Mesendoderm (in vitro differentiated cells): ENCODE results near the gene SAMD1.

Source experiments
- DNase-seq: peaks from one replicate; pipeline ENCODE4 v3.0.0; 2013
- H2AK5ac ChIP-seq: 2 replicates; pipeline ENCODE4 v1.6.1; 2013; ENCODE audit warnings: low read length, inconsistent platforms
- H2BK120ac ChIP-seq: 2 replicates; pipeline ENCODE4 v1.6.1; 2013; ENCODE audit warnings: low read depth, mild to moderate bottlenecking, low read length, moderate library complexity, mixed read lengths
- H2BK15ac ChIP-seq: replicated peaks from 2 replicates; pipeline ENCODE4 v1.6.1; 2013; ENCODE audit warnings: low read depth, mild to moderate bottlenecking, moderate library complexity
- H2BK5ac ChIP-seq: 2 replicates; pipeline ENCODE4 v1.6.1; 2013; ENCODE audit warnings: low read length, inconsistent platforms
- H3K18ac ChIP-seq: 2 replicates; pipeline ENCODE4 v1.6.1; 2013; ENCODE audit warnings: mild to moderate bottlenecking, low read length, mixed read lengths
- H3K23ac ChIP-seq: one replicate; pipeline ENCODE4 v1.6.1; 2013; ENCODE audit warnings: low read length
- H3K27ac ChIP-seq: 2 replicates; pipeline ENCODE4 v1.5.1; 2013; ENCODE audit warnings: low read depth, mild to moderate bottlenecking, inconsistent platforms, low read length, moderate library complexity
- H3K27me3 ChIP-seq: 2 replicates; pipeline ENCODE4 v1.6.1; 2013; ENCODE audit warnings: low read length, control low read depth, mild to moderate bottlenecking, inconsistent platforms; ENCODE audit not compliant: insufficient read depth, poor library complexity
- H3K36me3 ChIP-seq: 2 replicates; pipeline ENCODE4 v1.6.1; 2013; ENCODE audit warnings: low read length, inconsistent platforms; ENCODE audit not compliant: control insufficient read depth, insufficient read depth
- H3K4ac ChIP-seq: one replicate; pipeline ENCODE4 v1.6.1; 2013; ENCODE audit warnings: low read depth, mild to moderate bottlenecking, low read length, moderate library complexity
- H3K4me1 ChIP-seq: 2 replicates; pipeline ENCODE4 v1.6.1; 2013; ENCODE audit warnings: low read depth, low read length, inconsistent platforms; ENCODE audit not compliant: control insufficient read depth
- H3K4me2 ChIP-seq: 2 replicates; pipeline ENCODE4 v1.6.1; 2013; ENCODE audit warnings: low read length
- H3K4me3 ChIP-seq: 2 replicates; pipeline ENCODE4 v1.5.1; 2013; ENCODE audit warnings: mild to moderate bottlenecking, low read length
- H3K56ac ChIP-seq: one replicate; pipeline ENCODE4 v1.6.1; 2013; ENCODE audit warnings: low read length
- H3K79me1 ChIP-seq: 2 replicates; pipeline ENCODE4 v1.6.1; 2013; ENCODE audit warnings: low read length, inconsistent platforms
- H3K79me2 ChIP-seq: 2 replicates; pipeline ENCODE4 v1.6.1; 2013; ENCODE audit warnings: mild to moderate bottlenecking, low read length; ENCODE audit not compliant: control insufficient read depth, insufficient read depth
- H3K9ac ChIP-seq: 2 replicates; pipeline ENCODE4 v1.6.1; 2013; ENCODE audit warnings: low read length, inconsistent platforms
- H4K5ac ChIP-seq: one replicate; pipeline ENCODE4 v1.6.1; 2013; ENCODE audit warnings: low read length
- H4K8ac ChIP-seq: one replicate; pipeline ENCODE4 v1.6.1; 2013; ENCODE audit warnings: low read depth, mild to moderate bottlenecking, control low read depth, low read length, moderate library complexity
- WGBS: extraction: QIAGEN DNeasy Blood & Tissue Kit; methylation state at CpG from one replicate; pipeline ENCODE4 v1.1.7; 2013; ENCODE audit warnings: low lambda C conversion rate, missing lambda C conversion rate; ENCODE audit not compliant: insufficient coverage; ENCODE audit errors: extremely low coverage; 5-methylcytosine and 5-hydroxymethylcytosine counted together

SAMD1 gene

DNA sequence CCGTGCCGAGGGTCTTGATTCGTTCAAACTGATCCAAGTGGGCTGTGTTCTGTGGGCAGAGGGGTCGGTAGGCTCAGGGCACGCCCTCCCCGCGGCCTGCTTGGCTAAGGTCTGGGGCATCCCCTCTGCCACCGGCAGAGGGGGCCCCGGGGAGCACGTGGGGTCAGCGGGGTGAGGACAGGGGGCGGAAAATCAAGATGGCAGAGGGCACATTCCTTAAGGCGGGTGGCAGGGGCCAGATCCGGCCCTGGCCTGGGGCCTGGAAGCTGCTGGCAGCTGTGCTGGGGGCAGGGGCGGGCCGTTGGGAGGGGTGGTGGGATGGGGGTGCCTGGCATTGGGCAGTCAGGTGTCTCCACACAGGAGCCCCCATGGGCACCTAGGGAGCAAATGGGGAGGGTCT, 16.3 kb upstream of the SAMD1 start:
- no peak overlapping the region for H3K27ac ChIP-seq

DNA sequence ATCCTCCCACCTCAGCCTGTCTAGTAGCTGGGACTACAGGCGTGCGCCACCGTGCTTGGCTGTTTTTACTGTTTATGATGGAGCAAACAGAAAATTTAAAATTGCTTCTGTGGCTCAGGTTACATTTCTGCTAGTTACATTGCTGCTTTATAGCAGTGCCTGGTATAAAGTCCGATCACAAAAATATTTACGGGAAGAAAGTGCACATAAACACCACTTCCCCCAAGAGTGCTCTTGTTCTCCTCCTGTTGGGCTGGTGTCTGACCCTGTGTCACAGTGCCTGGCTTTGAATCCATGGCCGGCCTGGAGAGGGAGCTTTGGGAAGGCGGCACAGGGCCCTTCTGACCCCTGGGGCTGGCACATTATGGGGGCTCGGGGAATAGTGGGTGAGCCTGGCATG, 15.1 kb upstream of the SAMD1 start:
- Histone ChIP-seq H3K79me2 (no peaks in the 10 kb centered on the region), H4K8ac (no peak overlapping the region), H3K27me3 (no peaks in the 10 kb centered on the region)

More for the DNA sequence above, 16.3 kb upstream of the SAMD1 start:
- Histone ChIP-seq H3K56ac (no peak overlapping the region), H3K9ac (no peak overlapping the region), H2BK5ac (no peak overlapping the region), H2BK15ac (no peak overlapping the region), H3K4me2 (no peak overlapping the region), H2BK120ac (no peak overlapping the region), H3K4me1 (peaks cover under 1% of the 10 kb centered on the region), H3K27me3 (no peaks in the 10 kb centered on the region), H4K5ac (no peak overlapping the region), H3K36me3 (no peaks in the 10 kb centered on the region), H3K4ac (no peak overlapping the region), H2AK5ac (no peak overlapping the region), H3K23ac (no peak overlapping the region), H4K8ac (no peak overlapping the region), H3K4me3 (no peak overlapping the region), H3K79me1 (no peaks in the 10 kb centered on the region), H3K79me2 (no peaks in the 10 kb centered on the region), H3K18ac (no peak overlapping the region)
- no peak for DNase-seq
- no CpG with 5 or more reads among the region's 16 CpGs for WGBS

DNA sequence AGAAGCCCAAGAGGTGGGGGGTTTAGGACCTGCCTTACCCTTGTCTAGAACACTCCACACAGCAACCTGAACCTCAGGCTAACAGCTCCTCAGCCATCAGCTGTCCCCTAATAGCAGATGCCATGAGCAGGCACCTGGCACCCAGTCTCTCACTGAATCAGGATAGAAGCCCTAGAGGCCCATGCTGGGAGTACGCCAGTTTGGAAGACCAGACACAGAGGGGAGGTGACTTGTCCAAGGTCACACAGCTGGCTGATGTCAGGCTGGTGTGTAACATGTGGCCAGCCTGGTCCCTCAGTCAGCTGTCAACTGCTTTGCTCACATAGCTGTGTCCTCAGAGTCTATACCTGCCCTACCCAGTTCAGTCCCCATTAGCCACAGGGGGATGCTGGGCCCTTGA, 12.8 kb upstream of the SAMD1 start:
- no peak overlapping the region for H4K8ac ChIP-seq
- no peak overlapping the region for H2BK5ac ChIP-seq
- no peak overlapping the region for H3K27ac ChIP-seq
- H3K36me3 ChIP-seq: no peaks in the 10 kb centered on the region
- H3K4me1 ChIP-seq: no peaks in the 10 kb centered on the region
- no peak overlapping the region for H3K18ac ChIP-seq
- H3K56ac ChIP-seq: no peak overlapping the region
- no peak overlapping the region for H3K4me3 ChIP-seq
- H2BK120ac ChIP-seq: no peak overlapping the region
- no peak overlapping the region for H3K9ac ChIP-seq
- no peak overlapping the region for H4K5ac ChIP-seq
- no CpG with 5 or more reads among the region's 1 CpG for WGBS
- DNase-seq: no peak
- no peaks in the 10 kb centered on the region for H3K27me3 ChIP-seq
- H3K4ac ChIP-seq: no peak overlapping the region
- no peak overlapping the region for H3K23ac ChIP-seq
- H3K79me2 ChIP-seq: no peaks in the 10 kb centered on the region
- no peaks in the 10 kb centered on the region for H3K79me1 ChIP-seq
- H2AK5ac ChIP-seq: no peak overlapping the region
- no peak overlapping the region for H2BK15ac ChIP-seq
- H3K4me2 ChIP-seq: no peak overlapping the region

More for the DNA sequence above, 15.1 kb upstream of the SAMD1 start:
- no peak for DNase-seq
- Histone ChIP-seq H3K4me1 (no peaks in the 10 kb centered on the region), H3K36me3 (no peaks in the 10 kb centered on the region), H3K27ac (no peak overlapping the region), H3K4me2 (no peak overlapping the region), H3K56ac (no peak overlapping the region), H2BK15ac (no peak overlapping the region), H2BK120ac (no peak overlapping the region), H2BK5ac (no peak overlapping the region), H3K18ac (no peak overlapping the region), H3K4me3 (no peak overlapping the region), H2AK5ac (no peak overlapping the region), H3K4ac (no peak overlapping the region), H3K23ac (no peak overlapping the region), H4K5ac (no peak overlapping the region), H3K9ac (no peak overlapping the region), H3K79me1 (no peaks in the 10 kb centered on the region)
- WGBS: no CpG with 5 or more reads among the region's 8 CpGs

DNA sequence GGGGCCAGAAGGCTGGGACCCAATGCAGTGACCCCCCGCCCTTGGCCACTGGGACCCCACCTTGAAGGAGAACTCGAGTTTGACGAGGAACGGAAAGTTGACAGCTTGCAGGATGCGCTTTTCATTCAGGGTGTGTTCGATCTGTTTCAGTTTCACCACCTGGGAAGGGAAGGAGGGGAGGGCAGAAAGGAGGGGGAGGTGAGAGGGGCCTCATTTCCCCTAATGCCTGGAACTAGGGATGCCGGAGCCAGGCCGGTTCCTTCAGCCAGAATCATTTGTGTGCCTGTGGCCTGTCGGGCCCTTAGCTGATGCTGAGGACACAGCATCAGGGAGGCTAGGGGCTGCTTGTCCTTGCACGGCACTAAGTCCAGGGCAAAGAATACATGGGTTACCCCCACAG, 12.2 kb upstream of the SAMD1 start:
- Histone ChIP-seq H3K4me2 (no peak overlapping the region), H3K23ac (no peak overlapping the region), H4K5ac (no peak overlapping the region), H3K79me2 (no peaks in the 10 kb centered on the region), H3K18ac (no peak overlapping the region), H3K36me3 (no peaks in the 10 kb centered on the region), H3K4me3 (no peak overlapping the region), H4K8ac (no peak overlapping the region), H3K27ac (no peak overlapping the region), H2BK15ac (no peak overlapping the region), H2BK5ac (no peak overlapping the region), H3K4ac (no peak overlapping the region), H3K79me1 (no peaks in the 10 kb centered on the region), H2BK120ac (no peak overlapping the region), H3K27me3 (no peaks in the 10 kb centered on the region), H3K4me1 (no peaks in the 10 kb centered on the region), H3K9ac (no peak overlapping the region), H2AK5ac (no peak overlapping the region), H3K56ac (no peak overlapping the region)
- WGBS: no CpG with 5 or more reads among the region's 10 CpGs
- no peak for DNase-seq

DNA sequence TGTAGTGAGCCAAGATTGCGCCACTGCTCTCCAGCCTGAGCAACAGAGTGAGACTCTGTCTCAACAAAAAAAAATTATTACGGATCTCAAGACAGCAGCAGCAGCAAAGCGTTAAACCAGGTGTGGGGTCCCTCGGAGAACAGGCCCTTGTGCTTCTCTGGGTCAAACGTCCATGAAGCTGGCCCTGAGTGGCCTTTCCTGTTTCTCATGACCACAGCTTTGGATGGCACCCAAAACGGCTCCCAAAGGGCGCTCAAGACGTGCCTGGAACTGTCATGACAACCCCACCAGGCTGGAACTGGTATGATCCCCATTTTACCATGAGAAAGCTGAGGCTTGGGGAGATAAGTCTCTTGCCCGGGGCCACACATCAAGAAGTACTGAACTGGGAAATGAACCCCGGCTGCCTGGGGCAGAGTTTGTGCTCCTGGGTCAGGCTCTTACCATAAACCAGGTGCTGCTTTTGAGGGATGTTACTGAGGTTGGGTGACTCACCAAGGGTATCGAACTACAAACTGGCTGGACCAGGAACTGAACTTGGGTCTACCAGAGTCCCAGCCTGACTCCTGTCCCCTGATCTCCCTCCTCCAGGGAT, 11.6 kb upstream of the SAMD1 start:
- Histone ChIP-seq H2BK120ac (no peak overlapping the region), H4K5ac (no peak overlapping the region), H3K4me1 (no peaks in the 10 kb centered on the region), H3K27me3 (no peaks in the 10 kb centered on the region), H3K27ac (no peak overlapping the region), H3K79me1 (no peaks in the 10 kb centered on the region), H3K9ac (no peak overlapping the region), H3K18ac (no peak overlapping the region), H4K8ac (no peak overlapping the region), H3K23ac (no peak overlapping the region), H3K4ac (no peak overlapping the region), H3K56ac (no peak overlapping the region), H3K79me2 (no peaks in the 10 kb centered on the region), H3K36me3 (no peaks in the 10 kb centered on the region), H2BK5ac (no peak overlapping the region), H2AK5ac (no peak overlapping the region), H3K4me3 (no peak overlapping the region), H2BK15ac (no peak overlapping the region), H3K4me2 (no peak overlapping the region)
- no CpG with 5 or more reads among the region's 11 CpGs for WGBS
- no peak for DNase-seq

DNA sequence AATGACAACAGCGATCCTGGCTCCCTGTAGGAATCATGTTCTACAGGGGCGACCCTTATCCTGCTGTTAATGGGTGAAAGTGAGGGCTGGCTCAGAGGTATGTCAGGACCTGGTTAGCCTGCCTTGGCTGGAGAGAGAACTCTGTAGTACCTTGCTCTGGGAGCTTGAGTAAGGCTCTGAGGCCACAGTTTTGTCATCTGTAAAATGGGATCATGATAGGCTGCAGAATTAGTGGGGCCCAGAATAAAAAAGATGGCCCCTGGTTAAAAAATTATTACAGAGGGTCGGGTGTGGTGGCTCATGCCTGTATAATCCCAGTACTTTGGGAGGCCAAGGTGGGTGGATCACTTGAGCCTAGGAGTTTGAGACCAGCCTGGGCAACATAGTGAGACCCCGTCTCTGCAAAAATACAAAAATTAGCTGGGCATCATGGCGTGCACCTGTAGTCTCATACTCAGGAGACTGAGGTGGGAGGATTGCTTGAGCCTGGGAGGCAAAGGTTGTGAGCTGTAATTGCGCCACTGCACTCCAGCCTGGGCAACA, 10.5 kb upstream of the SAMD1 start:
- Histone ChIP-seq H2AK5ac (no peak overlapping the region), H3K9ac (no peak overlapping the region), H3K27ac (no peak overlapping the region), H2BK15ac (no peak overlapping the region), H4K5ac (no peak overlapping the region), H3K4me2 (no peak overlapping the region), H3K36me3 (no peaks in the 10 kb centered on the region), H3K27me3 (no peaks in the 10 kb centered on the region), H4K8ac (no peak overlapping the region), H2BK120ac (no peak overlapping the region), H3K23ac (no peak overlapping the region), H3K79me1 (no peaks in the 10 kb centered on the region), H3K18ac (no peak overlapping the region), H2BK5ac (no peak overlapping the region), H3K56ac (no peak overlapping the region), H3K4me1 (no peaks in the 10 kb centered on the region), H3K4me3 (no peak overlapping the region), H3K79me2 (no peaks in the 10 kb centered on the region), H3K4ac (no peak overlapping the region)
- WGBS: no CpG with 5 or more reads among the region's 6 CpGs
- DNase-seq: no peak
